Endothelial cell of umbilical vein (primary cell): ENCODE data around the gene SMIM34.
"Not testable (repeated sequence)": the region's sequence is repeated elsewhere in the genome, so short reads cannot be mapped to it uniquely, and the experiment has no call there.

ENCODE experiments used
- CTCF ChIP-seq, 2 donors: IDR thresholded peaks; 1 replicate in 1 of 2; 2 replicates in 1 of 2; pipeline ENCODE4 v1.5.1; 2011; ENCODE audit warnings: low read length in 2 of 2, mild to moderate bottlenecking in 2 of 2, moderate library complexity in 2 of 2, control low read depth in 1 of 2, inconsistent platforms in 1 of 2, low read depth in 1 of 2; ENCODE audit not compliant: insufficient read depth in 1 of 2; ENCODE audit errors: extremely low read depth in 1 of 2
- POLR2AphosphoS5 ChIP-seq: IDR thresholded peaks from 2 replicates; pipeline ENCODE4 v1.6.1; 2012; ENCODE audit warnings: low read depth, mild to moderate bottlenecking, control low read depth, low read length, moderate library complexity; ENCODE audit not compliant: insufficient read depth

- not testable (repeated sequence) for TF ChIP-seq CTCF (IDR thresholded peaks at IDR 0.05; ENCODE audit: extremely low read depth in 1 of 2, insufficient read depth in 1 of 2, low read depth in 1 of 2, low read length in 2 of 2); POLR2AphosphoS5
These were observed 48.2 kb downstream of the SMIM34 start for GRCh38 chr21:34375619-34375972.
